ENCODE measurements around the gene GAPDH. TPM values are rescaled to one million over a fixed set of nuclear protein-coding genes. Genes with fewer than 3 reads are reported as not detected.

The GAPDH gene
- total RNA-seq, 1 donor from 2014 or later: 5,167 TPM

GRCh38 chr12:6551496-6552139 is 17.3 kb downstream of the GAPDH start:
- Histone ChIP-seq H3K4me2 (ENCODE audit: low read length) (peak overlapping the region; percentile 98), H3K36me3 (ENCODE audit: insufficient read depth, low read length) (peaks cover 2% of the 10 kb centered on the region), H3K4me1 (ENCODE audit: insufficient read depth, low read length) (peaks cover 82% of the 10 kb centered on the region), H3K27ac (ENCODE audit: low read depth, low read length) (peak overlapping the region; percentile 82), H3K9ac (ENCODE audit: low read length) (peak overlapping the region; percentile 75), H4K20me1 (ENCODE audit: insufficient read depth, low read length) (peaks cover 33% of the 10 kb centered on the region), H3K4me3 (ENCODE audit: insufficient read depth, low read depth, low read length) (peak overlapping the region; percentile 2), H3K27me3 (ENCODE audit: insufficient read depth, low read length) (no peaks in the 10 kb centered on the region), H3K9me3 (ENCODE audit: insufficient read depth, low read depth, low read length) (no peaks in the 10 kb centered on the region), H3K79me2 (ENCODE audit: insufficient read depth, low read length) (peaks cover 70% of the 10 kb centered on the region), H2AFZ (ENCODE audit: low read depth, low read length) (no peak overlapping the region)
- TF ChIP-seq, protein P1, sequence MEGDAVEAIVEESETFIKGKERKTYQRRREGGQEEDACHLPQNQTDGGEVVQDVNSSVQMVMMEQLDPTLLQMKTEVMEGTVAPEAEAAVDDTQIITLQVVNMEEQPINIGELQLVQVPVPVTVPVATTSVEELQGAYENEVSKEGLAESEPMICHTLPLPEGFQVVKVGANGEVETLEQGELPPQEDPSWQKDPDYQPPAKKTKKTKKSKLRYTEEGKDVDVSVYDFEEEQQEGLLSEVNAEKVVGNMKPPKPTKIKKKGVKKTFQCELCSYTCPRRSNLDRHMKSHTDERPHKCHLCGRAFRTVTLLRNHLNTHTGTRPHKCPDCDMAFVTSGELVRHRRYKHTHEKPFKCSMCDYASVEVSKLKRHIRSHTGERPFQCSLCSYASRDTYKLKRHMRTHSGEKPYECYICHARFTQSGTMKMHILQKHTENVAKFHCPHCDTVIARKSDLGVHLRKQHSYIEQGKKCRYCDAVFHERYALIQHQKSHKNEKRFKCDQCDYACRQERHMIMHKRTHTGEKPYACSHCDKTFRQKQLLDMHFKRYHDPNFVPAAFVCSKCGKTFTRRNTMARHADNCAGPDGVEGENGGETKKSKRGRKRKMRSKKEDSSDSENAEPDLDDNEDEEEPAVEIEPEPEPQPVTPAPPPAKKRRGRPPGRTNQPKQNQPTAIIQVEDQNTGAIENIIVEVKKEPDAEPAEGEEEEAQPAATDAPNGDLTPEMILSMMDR (IDR thresholded peaks at IDR 0.05; ENCODE audit: insufficient read depth, low read depth, low read length): no peak
- TF ChIP-seq EZH2 (IDR thresholded peaks at IDR 0.05; ENCODE audit: insufficient read depth, low read length): no peak
- no peaks in the 10 kb centered on the region for H3K27me3 Mint-ChIP-seq (ENCODE audit: low read depth, unreplicated experiment)
- FAIRE-seq (peak; percentile 80), DNase-seq (ENCODE audit: low read depth) (peak; percentile 66)
- H3K9me3 Mint-ChIP-seq (ENCODE audit: unreplicated experiment): no peaks in the 10 kb centered on the region
- H3K36me3 Mint-ChIP-seq (ENCODE audit: low read depth, unreplicated experiment): peaks cover 14% of the 10 kb centered on the region
- H3K4me3 Mint-ChIP-seq (ENCODE audit: unreplicated experiment): peak overlapping the region; percentile 74
- peaks cover 55% of the 10 kb centered on the region for H3K4me1 Mint-ChIP-seq (ENCODE audit: low read depth, unreplicated experiment)
- H3K27ac Mint-ChIP-seq (ENCODE audit: unreplicated experiment): peak overlapping the region; percentile 98

DNA sequence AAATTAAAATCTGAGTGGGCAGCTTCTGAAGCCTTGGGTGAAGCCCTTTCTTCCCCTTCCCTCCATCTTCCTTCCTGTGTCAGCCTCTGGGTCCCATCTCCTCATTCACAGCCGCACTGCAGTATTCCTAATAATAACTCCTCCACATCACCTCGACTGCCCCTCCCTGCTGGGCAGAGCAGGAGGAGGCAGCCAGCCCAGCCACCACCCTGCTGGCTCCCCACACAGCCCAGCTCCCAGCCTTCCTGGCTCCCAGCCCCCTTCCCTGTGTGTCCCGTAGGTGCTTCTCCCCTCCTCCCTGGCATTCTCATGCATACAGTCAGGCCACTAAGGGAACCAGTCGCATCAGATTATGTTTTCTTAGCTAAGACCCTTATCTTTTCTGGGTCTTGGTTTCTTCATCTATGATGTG is 17.8 kb downstream of the GAPDH start:
- H3K9me3 ChIP-seq (ENCODE audit: insufficient read depth, low read depth, low read length): no peaks in the 10 kb centered on the region
- H3K79me2 ChIP-seq (ENCODE audit: insufficient read depth, low read length): peaks cover 69% of the 10 kb centered on the region
- peak overlapping the region; percentile 98 for H3K4me2 ChIP-seq (ENCODE audit: low read length)
- TF ChIP-seq, protein P1 (IDR thresholded peaks at IDR 0.05; ENCODE audit: insufficient read depth, low read depth, low read length): no peak
- no peak for TF ChIP-seq EZH2 (IDR thresholded peaks at IDR 0.05; ENCODE audit: insufficient read depth, low read length)
- peaks cover 38% of the 10 kb centered on the region for H4K20me1 ChIP-seq (ENCODE audit: insufficient read depth, low read length)
- peaks cover 8% of the 10 kb centered on the region for H3K36me3 ChIP-seq (ENCODE audit: insufficient read depth, low read length)
- peaks cover 51% of the 10 kb centered on the region for H3K4me1 Mint-ChIP-seq (ENCODE audit: low read depth, unreplicated experiment)
- H3K27ac Mint-ChIP-seq (ENCODE audit: unreplicated experiment): peak overlapping the region; percentile 98
- no peak for FAIRE-seq
- H3K36me3 Mint-ChIP-seq (ENCODE audit: low read depth, unreplicated experiment): peaks cover 16% of the 10 kb centered on the region
- H3K9me3 Mint-ChIP-seq (ENCODE audit: unreplicated experiment): no peaks in the 10 kb centered on the region
- H3K4me3 Mint-ChIP-seq (ENCODE audit: unreplicated experiment): peak overlapping the region; percentile 80
- peak overlapping the region; percentile 75 for H3K9ac ChIP-seq (ENCODE audit: low read length)
- no peak overlapping the region for H2AFZ ChIP-seq (ENCODE audit: low read depth, low read length)
- H3K27me3 ChIP-seq (ENCODE audit: insufficient read depth, low read length): no peaks in the 10 kb centered on the region
- no peak for DNase-seq (ENCODE audit: low read depth)
- H3K27ac ChIP-seq (ENCODE audit: low read depth, low read length): peak overlapping the region; percentile 82
- no peaks in the 10 kb centered on the region for H3K27me3 Mint-ChIP-seq (ENCODE audit: low read depth, unreplicated experiment)
- peak overlapping the region; percentile 2 for H3K4me3 ChIP-seq (ENCODE audit: insufficient read depth, low read depth, low read length)
- peaks cover 76% of the 10 kb centered on the region for H3K4me1 ChIP-seq (ENCODE audit: insufficient read depth, low read length)

Measured in astrocyte (in vitro differentiated cells and primary cell).